SU-DHL-6 (cell line): Measurements from ENCODE around the gene RAB26.
"Not testable (repeated sequence)": the region's sequence is repeated elsewhere in the genome, so short reads cannot be mapped to it uniquely, and the experiment has no call there.

Experiments used
- EZH2phosphoT487 ChIP-seq: fragments of 200-600 bp; sonication (generic), shearing (Covaris generic); conservative IDR thresholded peaks from 2 replicates; pipeline ENCODE4 v1.6.1; 2018; ENCODE audit warnings: mild to moderate bottlenecking, antibody characterized with exemption, low read length, moderate library complexity, mixed read lengths
- TF ChIP-seq, protein P1 (sequence below): fragments of 200-600 bp; sonication (generic); IDR thresholded peaks from one replicate; pipeline ENCODE4 v1.5.1; 2017; ENCODE audit warnings: antibody characterized with exemption, mild to moderate bottlenecking, low read length, moderate library complexity; ENCODE audit not compliant: insufficient read depth, poor library complexity, severe bottlenecking

DNA sequence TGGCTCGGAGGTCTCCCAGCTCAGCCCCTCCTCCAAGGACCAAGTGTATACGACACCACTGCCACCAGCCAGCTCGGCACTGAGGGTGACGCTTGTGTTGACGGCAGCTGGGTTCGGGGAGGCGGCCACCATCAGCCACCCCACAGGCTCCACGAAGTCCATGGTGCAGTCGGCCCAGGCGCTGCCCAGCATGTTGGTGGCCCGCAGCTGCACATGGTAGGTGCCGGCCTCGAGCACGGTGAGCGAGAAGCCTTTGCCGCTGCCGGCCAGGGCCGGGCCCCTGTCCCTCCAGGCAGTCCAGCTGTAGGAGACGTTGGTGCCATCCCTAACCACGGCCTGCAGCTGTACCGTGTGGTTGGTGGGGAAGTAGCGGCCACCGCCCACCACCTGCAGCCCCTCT lies 38.6 kb upstream of the RAB26 start:
- TF ChIP-seq, protein P1, sequence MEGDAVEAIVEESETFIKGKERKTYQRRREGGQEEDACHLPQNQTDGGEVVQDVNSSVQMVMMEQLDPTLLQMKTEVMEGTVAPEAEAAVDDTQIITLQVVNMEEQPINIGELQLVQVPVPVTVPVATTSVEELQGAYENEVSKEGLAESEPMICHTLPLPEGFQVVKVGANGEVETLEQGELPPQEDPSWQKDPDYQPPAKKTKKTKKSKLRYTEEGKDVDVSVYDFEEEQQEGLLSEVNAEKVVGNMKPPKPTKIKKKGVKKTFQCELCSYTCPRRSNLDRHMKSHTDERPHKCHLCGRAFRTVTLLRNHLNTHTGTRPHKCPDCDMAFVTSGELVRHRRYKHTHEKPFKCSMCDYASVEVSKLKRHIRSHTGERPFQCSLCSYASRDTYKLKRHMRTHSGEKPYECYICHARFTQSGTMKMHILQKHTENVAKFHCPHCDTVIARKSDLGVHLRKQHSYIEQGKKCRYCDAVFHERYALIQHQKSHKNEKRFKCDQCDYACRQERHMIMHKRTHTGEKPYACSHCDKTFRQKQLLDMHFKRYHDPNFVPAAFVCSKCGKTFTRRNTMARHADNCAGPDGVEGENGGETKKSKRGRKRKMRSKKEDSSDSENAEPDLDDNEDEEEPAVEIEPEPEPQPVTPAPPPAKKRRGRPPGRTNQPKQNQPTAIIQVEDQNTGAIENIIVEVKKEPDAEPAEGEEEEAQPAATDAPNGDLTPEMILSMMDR: not testable (repeated sequence)
- not testable (repeated sequence) for TF ChIP-seq EZH2phosphoT487
